GM12878 (cell line): Measurements from ENCODE around the gene MBOAT2. TPM values are rescaled to one million over a fixed set of nuclear protein-coding genes. Genes with fewer than 3 reads are reported as not detected.

Source experiments
- ATAC-seq: fragments of 200-7000 bp; cut with Tn5 transposase; 3 replicates; pipeline ENCODE4 v1.9.1; 2020; ENCODE audit warnings: mild to moderate bottlenecking, moderate library complexity
- BruUV-seq: library from RNA; stranded (reverse); fragments of 400-500 nt; replicated peaks from 2 replicates; lab custom pipeline; 2021; lab: Mats Ljungman, UMichigan
- CTCF ChIA-PET: fragments of 300-600 bp; sonication (Branson Sonifier 250); formaldehyde crosslinking; extraction: SDS; loops from one replicate; lab custom pipeline; 2021; ENCODE audit warnings: inconsistent platforms; lab: Yijun Ruan, JAX
- POLR2A ChIA-PET: fragments of 350-600 bp; formaldehyde crosslinking; extraction: SDS; loops from one replicate; lab custom pipeline; 2021; ENCODE audit warnings: inconsistent platforms; lab: Charles Lee
- RAD21 ChIA-PET: fragments of 300-600 bp; sonication (Branson Sonifier 250); formaldehyde crosslinking; loops from one replicate; lab custom pipeline; 2023; ENCODE audit warnings: antibody characterized with exemption; ENCODE audit not compliant: unreplicated experiment; lab: Charles Lee
- SMC1A ChIA-PET: fragments of 300-600 bp; sonication (Branson Sonifier 250); formaldehyde crosslinking; loops from one replicate; lab custom pipeline; 2023; ENCODE audit not compliant: unreplicated experiment, uncharacterized antibody; lab: Charles Lee
- DNase-seq: peaks from one replicate; pipeline ENCODE4 v3.0.0-alpha.2; 2011; ENCODE audit warnings: low read depth, low spot score
- FAIRE-seq: peaks from 3 replicates; lab custom pipeline; 2011; peaks lifted over from hg19 to GRCh38; lab: Jason Lieb, UNC
- H2AFZ ChIP-seq: 2 replicates; pipeline ENCODE4 v1.6.0; 2011; ENCODE audit warnings: low read depth, low read length, control low read depth; ENCODE audit not compliant: control insufficient read depth
- H3K27ac ChIP-seq: 2 replicates; pipeline ENCODE4 v1.5.1; 2011; ENCODE audit warnings: control low read depth; ENCODE audit not compliant: control insufficient read depth, insufficient read depth
- H3K27me3 ChIP-seq, 2 experiments: replicated peaks in 1 of 2; 2 replicates each; pipeline versions ENCODE4 v1.6.0 to v1.6.1; 2011; ENCODE audit warnings: low read length in 1 of 2; ENCODE audit not compliant: control insufficient read depth in 2 of 2, insufficient read depth in 2 of 2
- H3K36me3 ChIP-seq, 2 experiments: 2 replicates each; pipeline ENCODE4 v1.5.1; 2011; ENCODE audit warnings: low read length in 1 of 2; ENCODE audit not compliant: control insufficient read depth in 2 of 2, insufficient read depth in 2 of 2
- H3K4me1 ChIP-seq: 2 replicates; pipeline ENCODE4 v1.6.1; 2011; ENCODE audit warnings: mild to moderate bottlenecking, low read length, moderate library complexity, mixed read lengths; ENCODE audit not compliant: control insufficient read depth, insufficient read depth
- H3K4me2 ChIP-seq: 2 replicates; pipeline ENCODE4 v1.6.0; 2011; ENCODE audit warnings: control low read depth; ENCODE audit not compliant: control insufficient read depth, insufficient read depth
- H3K4me3 ChIP-seq: fragments of 200-600 bp; sonication (generic); 2 replicates; pipeline ENCODE4 v1.5.1; 2016
- H3K79me2 ChIP-seq: 2 replicates; pipeline ENCODE4 v1.6.0; 2011; ENCODE audit warnings: low read length; ENCODE audit not compliant: control insufficient read depth, insufficient read depth
- H3K9ac ChIP-seq: 2 replicates; pipeline ENCODE4 v1.8.0; 2011; ENCODE audit warnings: low read length, control low read depth, mixed read lengths; ENCODE audit not compliant: control insufficient read depth, insufficient read depth
- H3K9me3 ChIP-seq: replicated peaks from 3 replicates; pipeline ENCODE4 v1.5.1; 2011; ENCODE audit warnings: mild to moderate bottlenecking, low read length; ENCODE audit not compliant: control insufficient read depth, insufficient read depth
- H4K20me1 ChIP-seq: 2 replicates; pipeline ENCODE4 v1.6.0; 2011; ENCODE audit not compliant: control insufficient read depth, insufficient read depth
- CBFB ChIP-seq: IDR thresholded peaks from 2 replicates; pipeline ENCODE4 v1.6.1; 2016; ENCODE audit warnings: antibody characterized with exemption, low read depth
- MLLT1 ChIP-seq: fragments of 450-650 bp; IDR thresholded peaks from 2 replicates; pipeline ENCODE4 v1.6.1; 2016; ENCODE audit warnings: mild to moderate bottlenecking
- NBN ChIP-seq: fragments of 450-650 bp; IDR thresholded peaks from 2 replicates; pipeline ENCODE4 v1.6.1; 2016
- RB1 ChIP-seq: fragments of 450-650 bp; formaldehyde crosslinking; IDR thresholded peaks from 2 replicates; pipeline ENCODE4 v1.6.1; 2017; ENCODE audit warnings: mild to moderate bottlenecking, borderline replicate concordance
- RELB ChIP-seq: fragments of 450-650 bp; IDR thresholded peaks from 2 replicates; pipeline ENCODE4 v1.6.1; 2017; ENCODE audit warnings: low read depth, mild to moderate bottlenecking, moderate library complexity
- ZBTB40 ChIP-seq: fragments of 450-650 bp; IDR thresholded peaks from 2 replicates; pipeline ENCODE4 v1.6.1; 2016; ENCODE audit warnings: mild to moderate bottlenecking, moderate library complexity, borderline replicate concordance
- ZNF622 ChIP-seq: fragments of 450-650 bp; IDR thresholded peaks from 2 replicates; pipeline ENCODE4 v1.6.1; 2017; ENCODE audit warnings: mild to moderate bottlenecking, inconsistent platforms
- WGBS: methylation state at CpG from one replicate; pipeline ENCODE4 v1.1.6; 2016; ENCODE audit warnings: low lambda C conversion rate; ENCODE audit not compliant: insufficient replicate concordance, insufficient coverage; ENCODE audit errors: missing lambda C conversion rate; 5-methylcytosine and 5-hydroxymethylcytosine counted together
- in situ Hi-C: fragments of 300-500 bp; cut with MboI; formaldehyde crosslinking; loops from 9 replicates; pipeline ENCODE4 v1.14.3; 2018; ENCODE audit warnings: mixed read lengths
- intact Hi-C: fragments of 100-400 bp; cut with micrococcal nuclease; formaldehyde crosslinking; loops from one replicate; pipeline ENCODE4 v1.14.2; 2022; ENCODE audit not compliant: unreplicated experiment
- polyA plus RNA-seq, 11 experiments: library from polyadenylated mRNA; depleted of rRNA in 4 of 11; unstranded in 6 of 11; stranded (reverse) in 5 of 11; fragments of >200 nt; fragmentation: Nextera tagmentation in 4 of 11; fragmentation: Illumina TruSeq in 1 of 11; extraction: Ambion mirVana in 4 of 11; extraction: Trizol in 1 of 11; gene quantifications; 1 replicate in 1 of 11; 2 replicates in 10 of 11; pipeline versions ENCODE4 v1.2.1 to v1.2.3, GENCODE V29; 2011 to 2016; ENCODE audit warnings: inconsistent platforms in 2 of 11, missing spikeins in 2 of 11, low read depth in 1 of 11
- total RNA-seq, 4 experiments: library from RNA; depleted of rRNA in 3 of 4; stranded (reverse); fragments of >200 nt in 3 of 4; fragmentation: Illumina TruSeq in 1 of 4; extraction: Trizol in 1 of 4; gene quantifications; 2 replicates each; pipeline versions ENCODE4 v1.2.1 to v1.2.3, GENCODE V29; 2013 to 2021

The MBOAT2 gene
- total and polyA plus RNA-seq, 10 of the 15 experiments (the other 5 are each of a cell fraction or from before 2014, with no cell fraction given): 0.08 to 40.6 (median 1.8) TPM

DNA sequence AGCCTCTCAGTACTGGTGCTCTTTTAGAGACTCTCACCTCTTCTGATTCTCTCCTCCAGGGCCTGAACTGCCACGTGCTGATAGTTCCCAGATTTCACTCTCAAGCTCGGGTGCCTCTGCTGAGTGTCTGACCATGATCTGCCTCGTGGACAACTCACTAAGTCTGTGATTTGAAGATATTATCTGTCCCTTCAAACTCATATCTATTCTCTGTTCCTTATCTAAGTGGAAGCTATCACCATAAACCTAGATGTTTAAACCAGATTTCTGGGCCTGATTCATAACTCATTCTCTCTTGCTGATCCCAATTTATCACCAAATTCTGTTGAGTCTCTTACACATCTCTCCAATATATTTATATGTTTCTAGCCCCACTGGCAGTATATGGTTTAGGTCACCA is 136.1 kb downstream of the MBOAT2 start (continued):
- TF ChIP-seq ZNF622 (no peak), RB1 (no peak)

DNA sequence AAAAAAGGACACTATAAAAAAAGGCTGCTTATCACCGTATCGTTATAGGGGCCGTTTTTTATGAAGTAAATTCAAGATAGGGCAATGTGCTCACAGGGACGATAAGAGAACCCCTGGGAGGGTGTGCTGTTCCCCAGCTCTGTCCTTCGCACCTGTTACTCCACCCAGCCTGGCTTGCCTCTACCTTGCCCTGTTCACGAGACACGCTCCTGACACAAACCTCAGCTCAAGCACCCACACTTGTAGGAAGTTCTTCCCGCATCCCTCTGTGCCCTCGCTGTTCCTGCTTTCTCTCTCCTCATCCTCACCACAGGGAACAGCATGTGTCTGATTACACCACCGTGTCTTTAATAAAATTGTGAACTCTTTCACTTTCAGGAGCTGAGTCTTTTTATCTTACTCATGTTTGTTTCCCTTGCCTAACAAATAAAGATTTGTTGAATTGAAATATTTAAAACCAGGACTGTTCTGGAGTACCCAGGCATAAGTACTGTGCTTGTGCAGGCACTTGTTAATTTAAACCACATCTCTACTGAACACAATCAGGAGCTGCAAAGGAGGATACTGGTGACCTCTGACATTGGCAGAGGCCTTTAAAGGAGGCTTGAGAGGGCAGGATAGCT is 140.0 kb downstream of the MBOAT2 start:
- no TSS peak for BruUV-seq
- WGBS: 75% methylated on average over 10 of the region's 10 CpGs
- FAIRE-seq (no peak), DNase-seq (no peak), ATAC-seq (no peak)
- in situ Hi-C loops (no loop called here), intact Hi-C loops (no loop called here)
- no peaks in the 10 kb centered on the region for H3K4me1 ChIP-seq
- no peak overlapping the region for H3K9ac ChIP-seq
- no peak overlapping the region for H3K4me2 ChIP-seq
- H3K9me3 ChIP-seq: no peaks in the 10 kb centered on the region
- no peak overlapping the region for H3K4me3 ChIP-seq
- ChIA-PET CTCF (interaction anchor here (0.7 to 3.9 kb wide), 6 partner anchors 10 to 412 kb away, joined by 3 to 20 read pairs (median 3); no protein-coding TSS in a partner anchor), POLR2A (interaction anchor here (0.6 to 0.7 kb wide), 2 partner anchors 30 to 101 kb away, joined by 3 to 7 read pairs; no protein-coding TSS in a partner anchor), SMC1A (interaction anchor here (1.0 to 1.9 kb wide), 2 partner anchors 16 to 122 kb away, joined by 3 to 6 read pairs; no protein-coding TSS in a partner anchor), RAD21 (interaction anchor here (1.0 kb wide), 1 partner anchor 10 kb away, joined by 3 read pairs; no protein-coding TSS in a partner anchor)
- H2AFZ ChIP-seq: no peak overlapping the region
- H3K27me3 ChIP-seq: no peaks in the 10 kb centered on the region
- no peaks in the 10 kb centered on the region for H3K36me3 ChIP-seq
- TF ChIP-seq RELB: no peak
- no peak for TF ChIP-seq MLLT1
- TF ChIP-seq ZBTB40: peak; percentile 71
- TF ChIP-seq NBN: no peak
- no peak for TF ChIP-seq CBFB
- no peak overlapping the region for H3K27ac ChIP-seq
- no peaks in the 10 kb centered on the region for H4K20me1 ChIP-seq
- H3K79me2 ChIP-seq: no peaks in the 10 kb centered on the region
